HEK293 (cell line): ENCODE results near the gene SERTAD1.

ENCODE experiments used
- BCL11A ChIP-seq: fragments of 450-650 bp; formaldehyde crosslinking; IDR thresholded peaks from 2 replicates; pipeline ENCODE4 v1.5.1; 2016; ENCODE audit warnings: low read depth, missing biosample characterization, missing genetic modification characterization
- GLIS1 ChIP-seq: fragments of 450-650 bp; formaldehyde crosslinking; IDR thresholded peaks from 2 replicates; pipeline ENCODE4 v1.5.1; 2016; ENCODE audit warnings: missing biosample characterization, missing genetic modification characterization
- IKZF3 ChIP-seq: fragments of 450-650 bp; IDR thresholded peaks from 2 replicates; pipeline ENCODE4 v1.5.0; 2018; ENCODE audit warnings: missing biosample characterization, mild to moderate bottlenecking, missing genetic modification characterization, moderate library complexity
- KLF10 ChIP-seq: fragments of 450-650 bp; IDR thresholded peaks from 2 replicates; pipeline ENCODE4 v1.5.1; 2018; ENCODE audit warnings: missing biosample characterization, mild to moderate bottlenecking, missing genetic modification characterization
- MYNN ChIP-seq: fragments of 450-650 bp; formaldehyde crosslinking; IDR thresholded peaks from 2 replicates; pipeline ENCODE4 v1.5.1; 2016; ENCODE audit warnings: missing biosample characterization, missing genetic modification characterization, borderline replicate concordance
- MZF1 ChIP-seq: fragments of 450-650 bp; formaldehyde crosslinking; IDR thresholded peaks from 2 replicates; pipeline ENCODE4 v1.5.1; 2017; ENCODE audit warnings: missing biosample characterization, missing genetic modification characterization, borderline replicate concordance
- PRDM6 ChIP-seq: fragments of 450-650 bp; formaldehyde crosslinking; IDR thresholded peaks from 2 replicates; pipeline ENCODE4 v1.5.1; 2017; ENCODE audit warnings: missing biosample characterization, missing genetic modification characterization
- REPIN1 ChIP-seq: fragments of 450-650 bp; formaldehyde crosslinking; IDR thresholded peaks from 2 replicates; pipeline ENCODE4 v1.5.1; 2017; ENCODE audit warnings: missing biosample characterization, missing genetic modification characterization, low read depth
- SALL2 ChIP-seq: fragments of 450-650 bp; formaldehyde crosslinking; IDR thresholded peaks from 2 replicates; pipeline ENCODE4 v1.5.0; 2017; ENCODE audit warnings: missing biosample characterization, mild to moderate bottlenecking, missing genetic modification characterization, borderline replicate concordance
- ZBTB1 ChIP-seq: fragments of 450-650 bp; formaldehyde crosslinking; IDR thresholded peaks from 2 replicates; pipeline ENCODE4 v1.5.1; 2016; ENCODE audit warnings: missing biosample characterization, missing genetic modification characterization
- ZBTB21 ChIP-seq: fragments of 450-650 bp; formaldehyde crosslinking; IDR thresholded peaks from 2 replicates; pipeline ENCODE4 v1.5.1; 2017; ENCODE audit warnings: missing biosample characterization, missing genetic modification characterization
- ZBTB48 ChIP-seq: fragments of 450-650 bp; formaldehyde crosslinking; IDR thresholded peaks from 2 replicates; pipeline ENCODE4 v1.5.1; 2016; ENCODE audit warnings: missing biosample characterization, missing genetic modification characterization
- ZBTB49 ChIP-seq: fragments of 450-650 bp; formaldehyde crosslinking; IDR thresholded peaks from 2 replicates; pipeline ENCODE4 v1.5.1; 2016; ENCODE audit warnings: missing biosample characterization, missing genetic modification characterization, low read depth
- ZBTB8A ChIP-seq: fragments of 450-650 bp; formaldehyde crosslinking; IDR thresholded peaks from 2 replicates; pipeline ENCODE4 v1.5.1; 2016; ENCODE audit warnings: missing biosample characterization, missing genetic modification characterization
- ZFP37 ChIP-seq: fragments of 450-650 bp; formaldehyde crosslinking; IDR thresholded peaks from 2 replicates; pipeline ENCODE4 v1.5.1; 2016; ENCODE audit warnings: missing biosample characterization, missing genetic modification characterization
- ZNF132 ChIP-seq: fragments of 450-650 bp; formaldehyde crosslinking; IDR thresholded peaks from 2 replicates; pipeline ENCODE4 v1.5.1; 2017; ENCODE audit warnings: missing biosample characterization, missing genetic modification characterization, borderline replicate concordance
- ZNF140 ChIP-seq: fragments of 450-650 bp; formaldehyde crosslinking; IDR thresholded peaks from 2 replicates; pipeline ENCODE4 v1.5.1; 2016; ENCODE audit warnings: missing biosample characterization, missing genetic modification characterization
- ZNF148 ChIP-seq: fragments of 450-650 bp; formaldehyde crosslinking; IDR thresholded peaks from 2 replicates; pipeline ENCODE4 v1.5.0; 2017; ENCODE audit warnings: missing biosample characterization, missing genetic modification characterization, borderline replicate concordance
- ZNF155 ChIP-seq: fragments of 450-650 bp; formaldehyde crosslinking; IDR thresholded peaks from 2 replicates; pipeline ENCODE4 v1.5.1; 2016; ENCODE audit warnings: missing biosample characterization, missing genetic modification characterization
- ZNF157 ChIP-seq: fragments of 450-650 bp; formaldehyde crosslinking; IDR thresholded peaks from 2 replicates; pipeline ENCODE4 v1.5.1; 2016; ENCODE audit warnings: missing biosample characterization, missing genetic modification characterization
- ZNF2 ChIP-seq: fragments of 450-650 bp; formaldehyde crosslinking; IDR thresholded peaks from 2 replicates; pipeline ENCODE4 v1.5.1; 2016; ENCODE audit warnings: missing biosample characterization, missing genetic modification characterization
- ZNF221 ChIP-seq: fragments of 450-650 bp; formaldehyde crosslinking; IDR thresholded peaks from 2 replicates; pipeline ENCODE4 v1.5.1; 2017; ENCODE audit warnings: missing biosample characterization, missing genetic modification characterization, borderline replicate concordance
- ZNF223 ChIP-seq: fragments of 450-650 bp; formaldehyde crosslinking; IDR thresholded peaks from 2 replicates; pipeline ENCODE4 v1.5.1; 2016; ENCODE audit warnings: missing biosample characterization, missing genetic modification characterization
- ZNF23 ChIP-seq: fragments of 450-650 bp; formaldehyde crosslinking; IDR thresholded peaks from 2 replicates; pipeline ENCODE4 v1.5.1; 2016; ENCODE audit warnings: missing biosample characterization, missing genetic modification characterization, borderline replicate concordance
- ZNF266 ChIP-seq: fragments of 450-650 bp; formaldehyde crosslinking; IDR thresholded peaks from 2 replicates; pipeline ENCODE4 v1.5.1; 2016; ENCODE audit warnings: missing biosample characterization, missing genetic modification characterization, low read depth
- ZNF354C ChIP-seq: fragments of 450-650 bp; formaldehyde crosslinking; IDR thresholded peaks from 2 replicates; pipeline ENCODE4 v1.5.1; 2016; ENCODE audit warnings: missing biosample characterization, missing genetic modification characterization, low read depth, borderline replicate concordance
- ZNF473 ChIP-seq: fragments of 450-650 bp; formaldehyde crosslinking; IDR thresholded peaks from 2 replicates; pipeline ENCODE4 v1.5.1; 2017; ENCODE audit warnings: missing biosample characterization, missing genetic modification characterization
- ZNF488 ChIP-seq: fragments of 450-650 bp; formaldehyde crosslinking; IDR thresholded peaks from 2 replicates; pipeline ENCODE4 v1.5.1; 2016; ENCODE audit warnings: missing biosample characterization, missing genetic modification characterization
- ZNF549 ChIP-seq: fragments of 450-650 bp; IDR thresholded peaks from 2 replicates; pipeline ENCODE4 v1.5.1; 2018; ENCODE audit warnings: missing biosample characterization, missing genetic modification characterization, mild to moderate bottlenecking, inconsistent platforms, moderate library complexity
- ZNF596 ChIP-seq: fragments of 450-650 bp; IDR thresholded peaks from 2 replicates; pipeline ENCODE4 v1.5.0; 2018; ENCODE audit warnings: missing biosample characterization, mild to moderate bottlenecking, missing genetic modification characterization, moderate library complexity
- ZNF610 ChIP-seq: fragments of 450-650 bp; formaldehyde crosslinking; IDR thresholded peaks from 2 replicates; pipeline ENCODE4 v1.5.1; 2016; ENCODE audit warnings: missing biosample characterization, missing genetic modification characterization, borderline replicate concordance
- ZNF701 ChIP-seq: fragments of 450-650 bp; formaldehyde crosslinking; IDR thresholded peaks from 2 replicates; pipeline ENCODE4 v1.5.1; 2016; ENCODE audit warnings: missing biosample characterization, missing genetic modification characterization
- ZNF777 ChIP-seq: fragments of 450-650 bp; formaldehyde crosslinking; IDR thresholded peaks from 2 replicates; pipeline ENCODE4 v1.5.1; 2017; ENCODE audit warnings: missing biosample characterization, missing genetic modification characterization, borderline replicate concordance
- ZSCAN23 ChIP-seq: fragments of 450-650 bp; formaldehyde crosslinking; IDR thresholded peaks from 2 replicates; pipeline ENCODE4 v1.5.1; 2016; ENCODE audit warnings: missing biosample characterization, missing genetic modification characterization

SERTAD1 gene

GRCh38 chr19:40433391-40434216 lies 7.8 kb upstream of the SERTAD1 start (continued):
- TF ChIP-seq ZBTB8A (tag by site-specific recombination): peak; percentile 15; the same call in 1 of the 2 replicates
- no peak for TF ChIP-seq ZNF221 (tag by site-specific recombination)
- no peak for TF ChIP-seq ZNF549 (tag by site-specific recombination)
- TF ChIP-seq ZSCAN23 (tag by site-specific recombination): peak; percentile 58; the same call in 1 of the 2 replicates
- TF ChIP-seq ZNF140 (tag by site-specific recombination): no peak
- no peak for TF ChIP-seq MYNN (tag by site-specific recombination)
- no peak for TF ChIP-seq ZNF148 (tag by site-specific recombination)
- TF ChIP-seq REPIN1 (tag by site-specific recombination): no peak
- peak; percentile 89 for TF ChIP-seq ZFP37
- no peak for TF ChIP-seq ZBTB49 (tag by site-specific recombination)
- no peak for TF ChIP-seq ZNF157 (tag by site-specific recombination)
- TF ChIP-seq ZNF596: peak; percentile 71
- TF ChIP-seq ZNF23 (tag by site-specific recombination): no peak
- TF ChIP-seq MZF1 (tag by site-specific recombination): no peak
- TF ChIP-seq ZBTB48: no peak
- TF ChIP-seq ZNF701 (tag by site-specific recombination): no peak; the same call in 1 of the 2 replicates
- no peak for TF ChIP-seq ZNF155 (tag by site-specific recombination)
- TF ChIP-seq ZNF223: no peak
- no peak for TF ChIP-seq ZNF488 (tag by site-specific recombination)
- peak; percentile 86 for TF ChIP-seq KLF10 (tag by site-specific recombination)
- no peak for TF ChIP-seq ZNF354C (tag by site-specific recombination)
- peak; percentile 77 for TF ChIP-seq GLIS1 (tag by site-specific recombination)
- peak; percentile 74; the same call in 1 of the 2 replicates for TF ChIP-seq ZNF2 (tag by site-specific recombination)
- TF ChIP-seq ZNF777: no peak
- TF ChIP-seq ZNF132: no peak
- no peak; the same call in 1 of the 2 replicates for TF ChIP-seq ZBTB1 (tag by site-specific recombination)
- TF ChIP-seq IKZF3 (tag by site-specific recombination): peak; percentile 89
- no peak for TF ChIP-seq PRDM6
- TF ChIP-seq ZBTB21: no peak; the same call in 1 of the 2 replicates
- TF ChIP-seq ZNF473 (tag by site-specific recombination): no peak
- peak; percentile 47; the same call in 1 of the 2 replicates for TF ChIP-seq ZNF610 (tag by site-specific recombination)
- TF ChIP-seq SALL2 (tag by site-specific recombination): no peak
- TF ChIP-seq ZNF266: no peak
- TF ChIP-seq BCL11A: peak; percentile 46; the same call in 1 of the 2 replicates
